ENCODE results near the gene PSMB2. TPM values are rescaled to one million over a fixed set of nuclear protein-coding genes. Genes with fewer than 3 reads are reported as not detected.
"Not testable (repeated sequence)": the region's sequence is repeated elsewhere in the genome, so short reads cannot be mapped to it uniquely, and the experiment has no call there.

The PSMB2 gene
- polyA plus RNA-seq (2013, experiment 1 of 2): 90.7 TPM
- 92.3 TPM for polyA plus RNA-seq (2013, experiment 2 of 2)

- H3K4me3 ChIP-seq (ENCODE audit: low read length): peak within 1 kb of the TSS; percentile 97
- WGBS: under 1% methylated on average over 43 of the region's 43 CpGs
- peaks cover 15% of the 10 kb centered on the region for H3K4me1 ChIP-seq (ENCODE audit: insufficient read depth, low read length)
- no peaks in the 10 kb centered on the region for H3K9me3 ChIP-seq (ENCODE audit: insufficient read depth, low read depth, low read length)
- H3K27me3 ChIP-seq (ENCODE audit: insufficient read depth, low read length): peaks cover 16% of the 10 kb centered on the region; the same call in 1 of the 2 replicates
- peak within 1 kb of the TSS; percentile 100 for H3K9ac ChIP-seq (ENCODE audit: low read depth, low read length)
- peaks cover 13% of the 10 kb centered on the region for H3K36me3 ChIP-seq (ENCODE audit: insufficient read depth, low read length)
- H3K27ac ChIP-seq (ENCODE audit: low read depth, low read length): peak within 1 kb of the TSS; percentile 92
Measured at GRCh38 chr1:35641233-35641866, at the start of gene PSMB2. PSMB2 (minus strand) TSS chr1:35641526; CDS start chr1:35641432, 94 bp downstream.

GRCh38 chr1:35691080-35691479 is 49.8 kb upstream of the PSMB2 start:
- Histone ChIP-seq H3K27ac (ENCODE audit: low read depth, low read length) (no peak overlapping the region), H3K9ac (ENCODE audit: low read depth, low read length) (no peak overlapping the region), H3K36me3 (ENCODE audit: insufficient read depth, low read length) (no peaks in the 10 kb centered on the region), H3K4me1 (ENCODE audit: insufficient read depth, low read length) (peaks cover 9% of the 10 kb centered on the region; the same call in 1 of the 2 replicates), H3K9me3 (ENCODE audit: insufficient read depth, low read depth, low read length) (no peaks in the 10 kb centered on the region), H3K27me3 (ENCODE audit: insufficient read depth, low read length) (no peaks in the 10 kb centered on the region), H3K4me3 (ENCODE audit: low read length) (no peak overlapping the region)
- 14% methylated on average over 9 of the region's 9 CpGs for WGBS

- not testable (repeated sequence) for H3K4me1 ChIP-seq (ENCODE audit: insufficient read depth, low read length); H3K4me3 ChIP-seq (ENCODE audit: low read length); H3K27ac ChIP-seq (ENCODE audit: low read depth, low read length); H3K9ac ChIP-seq (ENCODE audit: low read depth, low read length); H3K36me3 ChIP-seq (ENCODE audit: insufficient read depth, low read length); H3K9me3 ChIP-seq (ENCODE audit: insufficient read depth, low read depth, low read length); H3K27me3 ChIP-seq (ENCODE audit: insufficient read depth, low read length)
- WGBS: 99% methylated on average over 3 of the region's 4 CpGs
Measured at GRCh38 chr1:35690103-35690502, 48.8 kb upstream of the PSMB2 start.

DNA sequence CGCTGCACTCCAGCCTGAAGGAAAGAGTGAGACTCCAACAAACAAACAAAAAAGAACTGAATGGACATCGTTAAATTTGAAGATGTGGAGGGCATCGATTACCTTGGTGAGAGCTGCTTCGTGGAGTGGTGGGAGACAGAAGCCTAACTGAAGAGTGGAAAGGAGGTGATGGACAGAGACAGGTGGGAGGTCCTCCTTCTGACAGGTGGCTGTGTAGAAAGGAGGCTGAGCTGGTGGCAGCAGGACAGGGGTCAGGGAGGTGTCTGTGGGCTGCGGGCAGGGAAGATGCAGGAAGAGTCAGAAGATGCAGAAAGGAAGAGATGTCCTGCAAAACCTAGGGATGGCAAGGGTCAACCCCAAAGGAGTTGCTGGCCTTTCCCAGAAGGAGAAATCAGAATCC is 46.8 kb upstream of the PSMB2 start:
- Histone ChIP-seq H3K9me3 (ENCODE audit: insufficient read depth, low read depth, low read length) (no peaks in the 10 kb centered on the region), H3K4me1 (ENCODE audit: insufficient read depth, low read length) (peaks cover 9% of the 10 kb centered on the region; the same call in 1 of the 2 replicates), H3K27me3 (ENCODE audit: insufficient read depth, low read length) (no peaks in the 10 kb centered on the region), H3K9ac (ENCODE audit: low read depth, low read length) (no peak overlapping the region), H3K27ac (ENCODE audit: low read depth, low read length) (no peak overlapping the region), H3K36me3 (ENCODE audit: insufficient read depth, low read length) (no peaks in the 10 kb centered on the region), H3K4me3 (ENCODE audit: low read length) (no peak overlapping the region)
- WGBS: 92% methylated on average over 5 of the region's 5 CpGs

- no peaks in the 10 kb centered on the region for H3K4me1 ChIP-seq (ENCODE audit: insufficient read depth, low read length)
- H3K9ac ChIP-seq (ENCODE audit: low read depth, low read length): no peak overlapping the region
- no peak overlapping the region for H3K4me3 ChIP-seq (ENCODE audit: low read length)
- no peak overlapping the region for H3K27ac ChIP-seq (ENCODE audit: low read depth, low read length)
- WGBS: 73% methylated on average over 5 of the region's 5 CpGs
- no peaks in the 10 kb centered on the region for H3K27me3 ChIP-seq (ENCODE audit: insufficient read depth, low read length)
- H3K36me3 ChIP-seq (ENCODE audit: insufficient read depth, low read length): no peaks in the 10 kb centered on the region
- no peaks in the 10 kb centered on the region for H3K9me3 ChIP-seq (ENCODE audit: insufficient read depth, low read depth, low read length)
Measured at GRCh38 chr1:35683012-35683411, 41.7 kb upstream of the PSMB2 start.

DNA sequence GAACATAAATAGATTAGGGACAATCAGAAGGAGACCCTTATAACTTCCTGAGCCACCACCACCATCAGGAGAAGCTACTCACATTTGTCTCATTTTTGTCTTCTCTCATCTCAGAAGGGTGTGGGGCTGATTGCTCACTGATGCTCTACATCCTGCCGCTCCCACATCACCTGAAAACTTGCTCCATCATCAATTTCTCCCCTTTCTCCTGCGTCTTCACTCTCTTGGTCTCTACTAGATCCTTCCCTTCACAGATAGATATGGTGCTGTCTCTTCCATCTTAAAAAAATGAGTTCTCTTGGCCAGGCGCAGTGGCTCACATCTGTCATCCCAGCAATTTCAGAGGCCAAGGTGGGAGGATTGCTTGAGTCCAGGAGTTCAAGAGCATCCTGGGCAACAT is 38.9 kb upstream of the PSMB2 start:
- WGBS: 95% methylated on average over 3 of the region's 3 CpGs
- Histone ChIP-seq H3K4me1 (ENCODE audit: insufficient read depth, low read length) (no peaks in the 10 kb centered on the region), H3K9me3 (ENCODE audit: insufficient read depth, low read depth, low read length) (no peaks in the 10 kb centered on the region), H3K9ac (ENCODE audit: low read depth, low read length) (no peak overlapping the region), H3K27ac (ENCODE audit: low read depth, low read length) (no peak overlapping the region), H3K36me3 (ENCODE audit: insufficient read depth, low read length) (no peaks in the 10 kb centered on the region), H3K4me3 (ENCODE audit: low read length) (no peak overlapping the region), H3K27me3 (ENCODE audit: insufficient read depth, low read length) (no peaks in the 10 kb centered on the region)

DNA sequence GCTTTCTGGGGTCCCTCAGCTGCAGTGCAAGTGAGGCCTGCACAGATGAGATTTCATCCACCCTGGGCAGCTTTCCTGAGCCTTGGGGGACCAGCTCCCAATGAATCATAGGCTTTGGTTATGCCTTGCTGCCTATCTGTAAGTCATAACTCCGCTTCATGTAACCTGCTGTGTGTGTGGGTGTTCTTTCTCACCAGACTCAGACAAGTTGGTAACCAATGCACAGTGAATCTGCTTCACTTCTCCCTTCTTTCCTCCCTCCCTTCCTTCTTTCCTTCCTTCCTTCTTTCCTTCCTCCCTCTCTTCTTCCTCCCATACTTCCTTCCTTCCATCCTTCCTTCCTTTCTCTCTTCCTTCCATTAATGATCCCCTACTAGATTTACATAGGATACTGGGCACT is 34.4 kb upstream of the PSMB2 start:
- no peaks in the 10 kb centered on the region for H3K9me3 ChIP-seq (ENCODE audit: insufficient read depth, low read depth, low read length)
- H3K9ac ChIP-seq (ENCODE audit: low read depth, low read length): no peak overlapping the region
- no peak overlapping the region for H3K27ac ChIP-seq (ENCODE audit: low read depth, low read length)
- H3K27me3 ChIP-seq (ENCODE audit: insufficient read depth, low read length): no peaks in the 10 kb centered on the region
- no peak overlapping the region for H3K4me3 ChIP-seq (ENCODE audit: low read length)
- no peaks in the 10 kb centered on the region for H3K36me3 ChIP-seq (ENCODE audit: insufficient read depth, low read length)
- no peaks in the 10 kb centered on the region for H3K4me1 ChIP-seq (ENCODE audit: insufficient read depth, low read length)
- whole genome bisulfite sequencing: 86% methylated on average over 1 of the region's 1 CpG

DNA sequence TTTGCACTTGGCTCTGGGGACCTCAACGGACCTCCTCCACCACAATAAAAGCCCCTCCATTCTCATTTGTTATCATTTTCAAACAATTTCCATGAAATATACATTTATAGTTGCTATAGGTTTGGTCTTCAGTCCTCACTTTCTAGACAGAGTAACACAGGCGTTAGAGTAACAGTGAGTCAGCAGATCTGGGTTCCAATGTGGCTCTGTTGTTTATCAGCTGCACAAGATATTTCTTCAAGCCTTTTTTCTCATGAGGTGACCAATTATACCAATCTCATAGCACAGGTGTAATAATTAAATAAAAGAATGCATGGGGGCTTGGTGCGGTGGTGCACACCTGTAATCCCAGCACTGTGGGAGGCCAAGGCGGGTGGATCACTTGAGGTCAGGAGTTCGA is 32.8 kb upstream of the PSMB2 start:
- 94% methylated on average over 5 of the region's 5 CpGs for WGBS
- Histone ChIP-seq H3K27ac (ENCODE audit: low read depth, low read length) (no peak overlapping the region), H3K27me3 (ENCODE audit: insufficient read depth, low read length) (no peaks in the 10 kb centered on the region), H3K9me3 (ENCODE audit: insufficient read depth, low read depth, low read length) (no peaks in the 10 kb centered on the region), H3K4me3 (ENCODE audit: low read length) (no peak overlapping the region), H3K4me1 (ENCODE audit: insufficient read depth, low read length) (no peaks in the 10 kb centered on the region), H3K36me3 (ENCODE audit: insufficient read depth, low read length) (no peaks in the 10 kb centered on the region), H3K9ac (ENCODE audit: low read depth, low read length) (no peak overlapping the region)

GRCh38 chr1:35672116-35672515 is 30.8 kb upstream of the PSMB2 start:
- H3K36me3 ChIP-seq (ENCODE audit: insufficient read depth, low read length): no peaks in the 10 kb centered on the region
- no peak overlapping the region for H3K4me3 ChIP-seq (ENCODE audit: low read length)
- H3K4me1 ChIP-seq (ENCODE audit: insufficient read depth, low read length): no peaks in the 10 kb centered on the region
- no peaks in the 10 kb centered on the region for H3K27me3 ChIP-seq (ENCODE audit: insufficient read depth, low read length)
- no peaks in the 10 kb centered on the region for H3K9me3 ChIP-seq (ENCODE audit: insufficient read depth, low read depth, low read length)
- H3K27ac ChIP-seq (ENCODE audit: low read depth, low read length): no peak overlapping the region
- no peak overlapping the region for H3K9ac ChIP-seq (ENCODE audit: low read depth, low read length)
- 89% methylated on average over 6 of the region's 6 CpGs for WGBS

GRCh38 chr1:35668506-35668905 is 27.2 kb upstream of the PSMB2 start:
- WGBS: 92% methylated on average over 5 of the region's 5 CpGs
- no peak overlapping the region for H3K4me3 ChIP-seq (ENCODE audit: low read length)
- no peak overlapping the region for H3K27ac ChIP-seq (ENCODE audit: low read depth, low read length)
- H3K36me3 ChIP-seq (ENCODE audit: insufficient read depth, low read length): no peaks in the 10 kb centered on the region
- no peak overlapping the region for H3K9ac ChIP-seq (ENCODE audit: low read depth, low read length)
- peaks cover 5% of the 10 kb centered on the region; the same call in 1 of the 2 replicates for H3K4me1 ChIP-seq (ENCODE audit: insufficient read depth, low read length)
- no peaks in the 10 kb centered on the region for H3K27me3 ChIP-seq (ENCODE audit: insufficient read depth, low read length)
- no peaks in the 10 kb centered on the region for H3K9me3 ChIP-seq (ENCODE audit: insufficient read depth, low read depth, low read length)

DNA sequence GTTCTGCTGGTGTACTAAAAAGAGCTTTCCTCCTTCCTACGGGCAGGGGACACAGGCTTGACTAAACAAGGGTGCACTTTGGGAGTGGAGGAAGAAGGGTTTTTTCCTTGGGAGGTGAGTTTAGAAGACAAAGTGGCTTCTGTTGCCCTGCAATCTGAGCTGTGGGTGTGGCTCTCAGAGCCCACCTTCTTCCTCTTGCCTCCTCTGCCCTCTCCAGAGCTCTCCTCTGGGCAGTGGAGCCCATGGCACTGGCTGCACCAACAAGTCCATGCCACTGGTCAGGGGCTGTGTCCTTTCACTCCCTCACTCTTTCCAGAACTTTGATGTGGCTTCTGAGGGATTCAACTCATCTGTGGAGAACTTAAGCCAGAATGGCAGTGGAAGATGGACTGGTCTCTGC is 25.6 kb upstream of the PSMB2 start:
- WGBS: 86% methylated on average over 1 of the region's 1 CpG
- Histone ChIP-seq H3K27me3 (ENCODE audit: insufficient read depth, low read length) (no peaks in the 10 kb centered on the region), H3K27ac (ENCODE audit: low read depth, low read length) (no peak overlapping the region), H3K9ac (ENCODE audit: low read depth, low read length) (no peak overlapping the region), H3K36me3 (ENCODE audit: insufficient read depth, low read length) (no peaks in the 10 kb centered on the region), H3K4me3 (ENCODE audit: low read length) (no peak overlapping the region), H3K9me3 (ENCODE audit: insufficient read depth, low read depth, low read length) (no peaks in the 10 kb centered on the region), H3K4me1 (ENCODE audit: insufficient read depth, low read length) (peaks cover 5% of the 10 kb centered on the region; the same call in 1 of the 2 replicates)

DNA sequence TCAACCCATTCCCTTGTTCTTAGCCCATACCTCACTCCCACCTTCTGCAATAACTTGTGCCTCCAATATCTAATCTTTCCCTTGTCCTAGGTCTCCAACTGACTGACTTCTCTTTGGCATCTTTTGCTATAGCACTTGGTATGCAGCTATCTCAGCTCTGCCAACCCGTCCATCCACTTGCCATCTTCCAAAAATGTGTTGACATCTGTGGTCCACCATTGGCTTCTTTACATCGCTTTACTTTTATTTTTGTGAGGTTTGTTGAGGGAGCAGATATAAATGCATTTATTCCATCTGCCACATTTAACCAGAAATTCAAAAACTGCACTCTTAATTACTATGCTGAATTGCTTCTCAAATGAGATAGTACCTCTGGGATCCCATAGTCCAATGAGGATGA is 24.9 kb upstream of the PSMB2 start:
- WGBS: 97% methylated on average over 1 of the region's 2 CpGs
- H3K36me3 ChIP-seq (ENCODE audit: insufficient read depth, low read length): no peaks in the 10 kb centered on the region
- H3K9me3 ChIP-seq (ENCODE audit: insufficient read depth, low read depth, low read length): no peaks in the 10 kb centered on the region
- H3K9ac ChIP-seq (ENCODE audit: low read depth, low read length): no peak overlapping the region
- no peak overlapping the region for H3K27ac ChIP-seq (ENCODE audit: low read depth, low read length)
- no peak overlapping the region for H3K4me3 ChIP-seq (ENCODE audit: low read length)
- peaks cover 5% of the 10 kb centered on the region; the same call in 1 of the 2 replicates for H3K4me1 ChIP-seq (ENCODE audit: insufficient read depth, low read length)
- no peaks in the 10 kb centered on the region for H3K27me3 ChIP-seq (ENCODE audit: insufficient read depth, low read length)

All from HUES64 (cell line).